SK-N-SH (cell line): Measurements from ENCODE around the gene RLF. TPM values are rescaled to one million over a fixed set of nuclear protein-coding genes. Genes with fewer than 3 reads are reported as not detected.
A peak's percentile ranks its signal among the peaks of the same experiment; 100 is the strongest.

Experiments
- CTCF ChIA-PET: fragments of 300-600, 350-600 bp; formaldehyde crosslinking; extraction: SDS; loops from one replicate; lab custom pipeline; 2021; lab: Yijun Ruan, JAX
- POLR2A ChIA-PET: fragments of 350-600 bp; sonication (Branson Sonifier 250); formaldehyde crosslinking; extraction: SDS; loops from one replicate; lab custom pipeline; 2020; ENCODE audit warnings: antibody characterized with exemption, inconsistent platforms; lab: Yijun Ruan, JAX
- DNase-seq: peaks from one replicate; pipeline ENCODE4 v3.0.0; 2012
- H2AFZ ChIP-seq: fragments of 200-600 bp; sonication (generic); 2 replicates; pipeline ENCODE4 v1.8.1; 2016; ENCODE audit warnings: antibody characterized with exemption, mild to moderate bottlenecking, low read depth
- H3F3A ChIP-seq: fragments of 200-600 bp; sonication (generic); replicated peaks from 2 replicates; pipeline ENCODE3; 2016; ENCODE audit warnings: antibody characterized with exemption, mild to moderate bottlenecking; ENCODE audit not compliant: insufficient read depth
- H3K27ac ChIP-seq, 2 experiments: fragments of 200-500 bp in 1 of 2; fragments of 200-600 bp in 1 of 2; sonication (Bioruptor generic) in 1 of 2; sonication (generic), shearing (Covaris generic) in 1 of 2; 2 replicates each; pipeline versions ENCODE4 v1.5.1 to v1.6.1; 2014 to 2016; ENCODE audit warnings: low read depth in 2 of 2, inconsistent platforms in 1 of 2, low read length in 1 of 2, mild to moderate bottlenecking in 1 of 2, mixed read lengths in 1 of 2
- H3K27me3 ChIP-seq: fragments of 200-600 bp; sonication (generic), shearing (Covaris generic); 2 replicates; pipeline ENCODE4 v1.6.1; 2016; ENCODE audit warnings: mixed run types; ENCODE audit not compliant: insufficient read depth
- H3K36me3 ChIP-seq, 2 experiments: fragments of 200-500 bp in 1 of 2; fragments of 200-600 bp in 1 of 2; sonication (Bioruptor generic) in 1 of 2; sonication (generic) in 1 of 2; replicated peaks in 1 of 2; 2 replicates each; pipeline versions ENCODE3 to v1.5.1; 2014 to 2016; ENCODE audit warnings: low read length in 1 of 2, mild to moderate bottlenecking in 1 of 2; ENCODE audit not compliant: insufficient read depth in 2 of 2, control insufficient read depth in 1 of 2
- H3K4me1 ChIP-seq, 2 experiments: fragments of 200-500 bp in 1 of 2; fragments of 200-600 bp in 1 of 2; sonication (Bioruptor generic) in 1 of 2; sonication (generic), shearing (Covaris generic) in 1 of 2; 2 replicates each; pipeline versions ENCODE4 v1.5.1 to v1.6.1; 2014 to 2016; ENCODE audit warnings: low read depth in 1 of 2, low read length in 1 of 2, mixed run types in 1 of 2; ENCODE audit not compliant: insufficient read depth in 2 of 2, control insufficient read depth in 1 of 2
- H3K4me2 ChIP-seq: fragments of 200-600 bp; sonication (generic), shearing (Covaris generic); 2 replicates; pipeline ENCODE4 v1.6.1; 2017; ENCODE audit warnings: mixed run types
- H3K4me3 ChIP-seq, 2 experiments: fragments of 200-500 bp in 1 of 2; fragments of 200-600 bp in 1 of 2; sonication (Bioruptor generic) in 1 of 2; sonication (generic), shearing (Covaris generic) in 1 of 2; 2 replicates each; pipeline versions ENCODE4 v1.5.1 to v1.8.1; 2014 to 2016; ENCODE audit warnings: low read depth in 2 of 2, inconsistent platforms in 1 of 2, low read length in 1 of 2, mild to moderate bottlenecking in 1 of 2, mixed read lengths in 1 of 2, moderate library complexity in 1 of 2
- H3K79me2 ChIP-seq: fragments of 200-600 bp; sonication (generic); 2 replicates; pipeline ENCODE4 v1.8.1; 2017; ENCODE audit warnings: mild to moderate bottlenecking; ENCODE audit not compliant: insufficient read depth
- H3K9ac ChIP-seq: fragments of 200-600 bp; sonication (generic); 2 replicates; pipeline ENCODE4 v1.6.1; 2017; ENCODE audit warnings: mixed run types
- H3K9me2 ChIP-seq: fragments of 200-600 bp; sonication (generic); 2 replicates; pipeline ENCODE4 v1.6.1; 2017; ENCODE audit warnings: mixed run types
- H3K9me3 ChIP-seq: fragments of 200-600 bp; sonication (generic); 2 replicates; pipeline ENCODE4 v1.6.1; 2017; ENCODE audit warnings: mixed run types, mild to moderate bottlenecking, moderate library complexity
- H4K20me1 ChIP-seq: fragments of 200-600 bp; sonication (generic); 2 replicates; pipeline ENCODE4 v1.6.1; 2017; ENCODE audit warnings: mild to moderate bottlenecking, mixed run types; ENCODE audit not compliant: insufficient read depth
- CTCF ChIP-seq: fragments of 200-600 bp; sonication (generic); IDR thresholded peaks from 2 replicates; pipeline ENCODE4 v1.6.1; 2017; ENCODE audit warnings: antibody characterized with exemption, mild to moderate bottlenecking, moderate library complexity
- FOSL2 ChIP-seq: IDR thresholded peaks from 2 replicates; pipeline ENCODE4 v1.4.0; 2012; ENCODE audit warnings: low read depth, mild to moderate bottlenecking, moderate library complexity, borderline replicate concordance
- FOXM1 ChIP-seq: IDR thresholded peaks from 2 replicates; pipeline ENCODE4 v1.4.0; 2012; ENCODE audit warnings: low read depth, mild to moderate bottlenecking
- MXI1 ChIP-seq: IDR thresholded peaks from 2 replicates; pipeline ENCODE4 v1.6.1; 2012; ENCODE audit warnings: mild to moderate bottlenecking, low read depth, low read length, improper control_type of control experiment
- NFIC ChIP-seq: IDR thresholded peaks from 2 replicates; pipeline ENCODE4 v1.4.0; 2012; ENCODE audit warnings: borderline replicate concordance
- POLR2AphosphoS5 ChIP-seq: IDR thresholded peaks from 2 replicates; pipeline ENCODE4 v1.6.1; 2012; ENCODE audit warnings: low read depth, low read length
- RAD21 ChIP-seq: IDR thresholded peaks from 2 replicates; pipeline ENCODE4 v1.6.1; 2012; ENCODE audit warnings: mild to moderate bottlenecking, low read length
- REST ChIP-seq: IDR thresholded peaks from 2 replicates; pipeline ENCODE4 v1.6.1; 2012; ENCODE audit warnings: mild to moderate bottlenecking, low read depth, low read length, moderate library complexity
- SMC3 ChIP-seq: IDR thresholded peaks from 2 replicates; pipeline ENCODE4 v1.6.1; 2012; ENCODE audit warnings: low read depth, low read length, improper control_type of control experiment
- USF1 ChIP-seq: IDR thresholded peaks from 2 replicates; pipeline ENCODE4 v1.4.0; 2012; ENCODE audit warnings: low read depth, borderline replicate concordance
- WGBS: methylation state at CpG from one replicate; pipeline ENCODE4 v1.1.6; 2017; ENCODE audit warnings: low lambda C conversion rate; 5-methylcytosine and 5-hydroxymethylcytosine counted together
- polyA plus RNA-seq, 3 experiments: library from polyadenylated mRNA; depleted of rRNA; stranded (reverse); fragments of >200 nt; gene quantifications; 2 replicates each; pipeline ENCODE4 v1.2.3, GENCODE V29; 2012

RLF gene
- polyA plus RNA-seq, 1 of the 3 experiments (the other 2 are of a cell fraction), result 2.3 TPM

GRCh38 chr1:40185951-40186864, 25.0 kb downstream of the RLF start:
- H4K20me1 ChIP-seq, result peaks cover 69% of the 10 kb centered on the region
- CTCF ChIA-PET, result interaction anchor here (0.8 to 4.2 kb wide), 6 partner anchors 11 to 218 kb away, joined by 3 to 19 read pairs (median 3); no protein-coding TSS in a partner anchor
- H3K27me3 ChIP-seq, result no peaks in the 10 kb centered on the region
- H3K27ac ChIP-seq, result peak overlapping the region in 1 of 2 experiments; percentile 11; a peak in 1 of 4 replicates
- H3K9me3 ChIP-seq, result no peaks in the 10 kb centered on the region
- H3K4me3 ChIP-seq, result no peak overlapping the region
- H3K4me2 ChIP-seq, result no peak overlapping the region
- no peak for TF ChIP-seq SMC3
- no peak for TF ChIP-seq RAD21
- TF ChIP-seq MXI1, result no peak
- no peak for TF ChIP-seq USF1
- TF ChIP-seq FOSL2, result no peak
- TF ChIP-seq CTCF, result no peak
- no peak for TF ChIP-seq FOXM1
- TF ChIP-seq REST, result no peak
- TF ChIP-seq NFIC, result no peak
- TF ChIP-seq POLR2AphosphoS5, result no peak
- no peaks in the 10 kb centered on the region for H3K9me2 ChIP-seq
- H2AFZ ChIP-seq, result no peak overlapping the region
- POLR2A ChIA-PET, result interaction anchor here (0.6 kb wide), 1 partner anchor 479 kb away, joined by 4 read pairs; the partner anchor contains the start of gene RIMS3
- H3K9ac ChIP-seq, result no peak overlapping the region
- peaks cover 4% of the 10 kb centered on the region for H3F3A ChIP-seq
- no peak for DNase-seq
- H3K79me2 ChIP-seq, result peaks cover 100% of the 10 kb centered on the region
- 95% methylated on average over 7 of the region's 7 CpGs for WGBS
- H3K36me3 ChIP-seq, result peaks cover 20 to 24% of the 10 kb centered on the region in 2 experiments
- H3K4me1 ChIP-seq, result peaks cover 0 to 24% of the 10 kb centered on the region in 2 experiments; a peak in 1 of 4 replicates
